Psoas muscle (tissue), 8 donors: ENCODE measurements around the gene DDX4. TPM values are rescaled to one million over a fixed set of nuclear protein-coding genes. Genes with fewer than 3 reads are reported as not detected.

Source experiments
- ATAC-seq, 4 donors: fragments of 200-7000 bp; cut with Tn5 transposase; one replicate each; pipeline ENCODE4 v1.9.1; 2020; ENCODE audit warnings: moderate library complexity in 3 of 4, mild to moderate bottlenecking in 2 of 4
- DNase-seq, 2 donors: peaks; one replicate each; pipeline ENCODE4 v3.0.0-alpha.2; 2020
- H3K27ac ChIP-seq: fragments of 200-600 bp; one replicate; pipeline ENCODE4 v1.8.0; 2022
- H3K27me3 ChIP-seq, 3 donors: fragments of 200-600 bp in 1 of 3; one replicate each; pipeline versions ENCODE4 v1.6.1 to v1.8.0; 2013 to 2022; ENCODE audit warnings: low read length in 2 of 3, mild to moderate bottlenecking in 2 of 3, moderate library complexity in 1 of 3; ENCODE audit not compliant: insufficient read depth in 3 of 3
- H3K36me3 ChIP-seq, 2 donors: fragments of 200-600 bp in 1 of 2; one replicate each; pipeline versions ENCODE4 v1.6.1 to v1.8.0; 2013 to 2022; ENCODE audit warnings: low read depth in 1 of 2, mild to moderate bottlenecking in 1 of 2, moderate library complexity in 1 of 2; ENCODE audit not compliant: insufficient read depth in 1 of 2
- H3K4me1 ChIP-seq: fragments of 200-600 bp; one replicate; pipeline ENCODE4 v1.8.0; 2022
- H3K4me3 ChIP-seq: fragments of 200-600 bp; one replicate; pipeline ENCODE4 v1.8.0; 2022; ENCODE audit warnings: mild to moderate bottlenecking
- H3K9me3 ChIP-seq: fragments of 200-600 bp; one replicate; pipeline ENCODE4 v1.8.0; 2022
- WGBS, 3 donors: extraction: QIAGEN DNeasy Blood & Tissue Kit; methylation state at CpG; one replicate each; pipeline versions ENCODE4 v1.1.6 to v1.1.7; 2013; 5-methylcytosine and 5-hydroxymethylcytosine counted together
- intact Hi-C, 2 donors: fragments of 100-400 bp; cut with DNase I; formaldehyde crosslinking; loops; one replicate each; pipeline versions ENCODE4 v1.11.0 to v1.14.2; 2022
- polyA plus RNA-seq, 3 donors: library from polyadenylated mRNA; stranded (reverse); fragments of 200-250 nt; gene quantifications; one replicate each; pipeline ENCODE4 v1.2.3, GENCODE V29; 2013
- total RNA-seq, 4 donors: library from RNA; stranded (reverse); fragmentation: NEBNext Ultra II Directional in 2 of 4; extraction: Animal tissue kit (Norgen Biotek cat#: 25700) in 2 of 4; gene quantifications; one replicate each; pipeline versions ENCODE4 v1.2.1 to v1.2.4, GENCODE V29; 2021 to 2023
- TF ChIP-seq, protein P1 (sequence below): fragments of 200-600 bp; IDR thresholded peaks from one replicate; pipeline ENCODE4 v1.8.0; 2022; ENCODE audit warnings: antibody characterized with exemption
- donor health status: healthy with polysubstance abuse.
- donor health status: DM: no; HTN: no; CAD: no; lungs with moderate emphysema.
- donor health status: Bipolar disorder and iron deficiency.
- donor health status: healthy.
- donor health status: DM: yes; HTN: yes; CAD: no.
- donor health status: DM: no; HTN: no; CAD: no.
- donor health status: DM: no; HTN: no; CAD: no.
- donor health status: DM: yes; HTN: yes; CAD: no.

Gene DDX4
- total and polyA plus RNA-seq, 7 donors, result 0.03 to 0.18 TPM; not detected in 5

DNA sequence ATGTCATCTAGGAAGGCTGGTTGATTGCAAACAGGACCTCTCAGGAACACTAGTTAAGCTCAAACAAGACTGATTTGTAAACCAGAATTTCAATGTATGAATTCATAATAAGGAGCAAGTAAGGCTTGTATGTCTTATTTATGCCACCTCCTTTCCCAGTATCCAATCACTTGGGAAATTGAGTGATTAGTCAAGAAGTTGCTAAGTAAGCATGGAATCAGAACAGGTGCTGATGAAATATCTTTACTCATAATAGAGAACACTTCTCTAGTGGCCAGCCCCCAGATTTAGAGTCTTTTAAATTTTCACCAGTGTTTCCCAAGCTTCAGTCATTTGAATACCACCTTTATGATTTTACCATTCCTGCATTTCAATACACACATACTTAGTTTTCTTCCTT is 5.3 kb upstream of the DDX4 start:
- no peak for DNase-seq
- H3K4me3 ChIP-seq, result no peak overlapping the region
- no peaks in the 10 kb centered on the region for H3K4me1 ChIP-seq
- no peak for ATAC-seq
- no peaks in the 10 kb centered on the region for H3K9me3 ChIP-seq
- no peaks in the 10 kb centered on the region for H3K27me3 ChIP-seq
- no peaks in the 10 kb centered on the region for H3K36me3 ChIP-seq
- no peak overlapping the region for H3K27ac ChIP-seq
- TF ChIP-seq, protein P1, sequence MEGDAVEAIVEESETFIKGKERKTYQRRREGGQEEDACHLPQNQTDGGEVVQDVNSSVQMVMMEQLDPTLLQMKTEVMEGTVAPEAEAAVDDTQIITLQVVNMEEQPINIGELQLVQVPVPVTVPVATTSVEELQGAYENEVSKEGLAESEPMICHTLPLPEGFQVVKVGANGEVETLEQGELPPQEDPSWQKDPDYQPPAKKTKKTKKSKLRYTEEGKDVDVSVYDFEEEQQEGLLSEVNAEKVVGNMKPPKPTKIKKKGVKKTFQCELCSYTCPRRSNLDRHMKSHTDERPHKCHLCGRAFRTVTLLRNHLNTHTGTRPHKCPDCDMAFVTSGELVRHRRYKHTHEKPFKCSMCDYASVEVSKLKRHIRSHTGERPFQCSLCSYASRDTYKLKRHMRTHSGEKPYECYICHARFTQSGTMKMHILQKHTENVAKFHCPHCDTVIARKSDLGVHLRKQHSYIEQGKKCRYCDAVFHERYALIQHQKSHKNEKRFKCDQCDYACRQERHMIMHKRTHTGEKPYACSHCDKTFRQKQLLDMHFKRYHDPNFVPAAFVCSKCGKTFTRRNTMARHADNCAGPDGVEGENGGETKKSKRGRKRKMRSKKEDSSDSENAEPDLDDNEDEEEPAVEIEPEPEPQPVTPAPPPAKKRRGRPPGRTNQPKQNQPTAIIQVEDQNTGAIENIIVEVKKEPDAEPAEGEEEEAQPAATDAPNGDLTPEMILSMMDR, result no peak
- intact Hi-C loops, result no loop called here

GRCh38 chr5:55734658-55735057 is 3.2 kb upstream of the DDX4 start:
- no peak overlapping the region for H3K4me3 ChIP-seq
- no peaks in the 10 kb centered on the region for H3K4me1 ChIP-seq
- no peak overlapping the region for H3K27ac ChIP-seq
- WGBS, 3 donors, result 62 to 98% (median 62%) methylated on average over 1 of the region's 1 CpG
- peaks cover 0 to 2% (median 0%) of the 10 kb centered on the region in 3 donors for H3K27me3 ChIP-seq
- ATAC-seq (no peak), DNase-seq (no peak)
- intact Hi-C loops, result no loop called here
- TF ChIP-seq, protein P1, result no peak
- no peaks in the 10 kb centered on the region for H3K36me3 ChIP-seq
- no peaks in the 10 kb centered on the region for H3K9me3 ChIP-seq

DNA sequence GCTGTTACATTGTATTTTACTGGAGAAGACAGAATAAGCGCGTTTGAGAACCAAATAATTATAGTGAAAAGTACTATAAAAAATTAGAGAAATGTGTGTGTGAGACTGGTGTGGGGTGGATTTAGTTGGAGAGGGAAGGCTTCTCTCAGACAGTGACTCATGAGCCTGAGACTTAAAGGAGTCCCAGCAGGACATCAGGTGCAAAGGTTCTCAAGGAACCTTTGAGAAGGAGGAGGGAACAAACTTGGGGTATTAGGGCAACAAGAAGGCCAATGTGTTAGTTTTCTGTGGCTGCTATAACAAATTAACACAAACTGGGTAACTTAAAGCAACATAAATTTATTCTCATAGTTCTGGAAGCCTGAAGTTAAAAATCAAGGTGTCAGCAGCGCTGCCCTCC is 4.9 kb downstream of the DDX4 start:
- no peak overlapping the region for H3K27ac ChIP-seq
- TF ChIP-seq, protein P1, result no peak
- H3K4me1 ChIP-seq, result no peaks in the 10 kb centered on the region
- WGBS, 3 donors, result 94 to 96% (median 95%) methylated on average over 3 of the region's 3 CpGs
- ATAC-seq (no peak), DNase-seq (no peak)
- H3K36me3 ChIP-seq, result no peaks in the 10 kb centered on the region
- no peak overlapping the region for H3K4me3 ChIP-seq
- intact Hi-C loops, result no loop called here
- H3K27me3 ChIP-seq, result peaks cover 0 to 2% (median 0%) of the 10 kb centered on the region in 3 donors
- no peaks in the 10 kb centered on the region for H3K9me3 ChIP-seq

- no peak overlapping the region for H3K4me3 ChIP-seq
Measured at GRCh38 chr5:55747778-55748318, 10.0 kb downstream of the DDX4 start.

More at GRCh38 chr5:55747778-55748318, 10.0 kb downstream of the DDX4 start:
- no peaks in the 10 kb centered on the region for H3K36me3 ChIP-seq
- TF ChIP-seq, protein P1, result no peak
- no peaks in the 10 kb centered on the region for H3K4me1 ChIP-seq
- intact Hi-C loops, result no loop called here
- H3K9me3 ChIP-seq, result no peaks in the 10 kb centered on the region
- DNase-seq (no peak), ATAC-seq (no peak)
- WGBS, 3 donors, result 72 to 79% (median 78%) methylated on average over 2 of the region's 2 CpGs
- no peaks in the 10 kb centered on the region for H3K27me3 ChIP-seq
- no peak overlapping the region for H3K27ac ChIP-seq
